ENCODE measurements around the gene RFX2. TPM values are rescaled to one million over a fixed set of nuclear protein-coding genes. Genes with fewer than 3 reads are reported as not detected.

The RFX2 gene
- total and polyA plus RNA-seq, 9 of the 15 experiments (the other 6 are each of a cell fraction or from before 2014, with no cell fraction given), result 3.6 to 18.7 (median 8.7) TPM

- TF ChIP-seq MLLT1 (IDR thresholded peaks at IDR 0.05), result no peak
- TF ChIP-seq AFF1 (IDR thresholded peaks at IDR 0.05; ENCODE audit: low read depth in 1 of 2, partially characterized antibody in 2 of 2), result peak in 1 of 2 experiments; percentile 23
- TF ChIP-seq MECOM (CRISPR knock-in tag; IDR thresholded peaks at IDR 0.05), result no peak
- no peak for TF ChIP-seq SMARCE1 (IDR thresholded peaks at IDR 0.05)
- TF ChIP-seq BRD4 (IDR thresholded peaks at IDR 0.05), result no peak
- TF ChIP-seq CREB3L1 (IDR thresholded peaks at IDR 0.05; ENCODE audit: borderline replicate concordance, low read depth), result peak; percentile 87
- TF ChIP-seq ZBTB40 (IDR thresholded peaks at IDR 0.05), result no peak; the same call in 1 of the 2 replicates
- TF ChIP-seq ZBTB40 (CRISPR knock-in tag; IDR thresholded peaks at IDR 0.05), result peak; percentile 67; the same call in 1 of the 2 replicates
- peak; percentile 13 for TF ChIP-seq ZNF282 (CRISPR knock-in tag; IDR thresholded peaks at IDR 0.05)
- no peak for TF ChIP-seq PCBP2 (IDR thresholded peaks at IDR 0.05; ENCODE audit: low read depth, low read length, poor library complexity, severe bottlenecking)
Observed at GRCh38 chr19:5977785-5978605, 132.3 kb downstream of the RFX2 start, which contains the start of gene RANBP3 (continued).
